A549 (cell line): ENCODE measurements around the gene SLIT3. TPM values are rescaled to one million over a fixed set of nuclear protein-coding genes. Genes with fewer than 3 reads are reported as not detected.

ENCODE experiments used
- ATAC-seq, 2 experiments: fragments of 200-7000 bp in 1 of 2; fragments of >200 bp in 1 of 2; cut with Nextera tagmentation in 1 of 2; cut with Tn5 transposase in 1 of 2; 3 replicates each; pipeline versions ENCODE4 v1.8.0 to v1.9.1; 2018 to 2020; ENCODE audit warnings: mild to moderate bottlenecking in 1 of 2, moderate library complexity in 1 of 2
- CTCF ChIA-PET: fragments of 300-600 bp; sonication (Branson Sonifier 250); formaldehyde crosslinking; extraction: SDS; loops from one replicate; lab custom pipeline; 2021; ENCODE audit warnings: antibody characterized with exemption, inconsistent platforms; lab: Yijun Ruan, JAX
- POLR2A ChIA-PET: fragments of 350-600 bp; formaldehyde crosslinking; extraction: SDS; loops from one replicate; lab custom pipeline; 2021; ENCODE audit warnings: antibody characterized with exemption, inconsistent platforms; lab: Yijun Ruan, JAX
- DNase-seq, 2 experiments: peaks; one replicate each; pipeline versions ENCODE4 v3.0.0 to v3.0.0-alpha.2; 2011 to 2016; ENCODE audit warnings: low read depth in 1 of 2, low spot score in 1 of 2
- FAIRE-seq: peaks from 2 replicates; lab custom pipeline; 2011; peaks lifted over from hg19 to GRCh38; lab: Jason Lieb, UNC
- H3K27ac ChIP-seq, 2 experiments: fragments of >200 bp; sonication (Bioruptor Twin); formaldehyde crosslinking; 3 replicates each; pipeline ENCODE4 v1.5.1; 2016 to 2017
- H3K4me1 ChIP-seq: fragments of >200 bp; sonication (Bioruptor Twin); formaldehyde crosslinking; 3 replicates; pipeline ENCODE4 v1.6.1; 2016
- H3K4me2 ChIP-seq: fragments of >200 bp; sonication (Bioruptor Twin); formaldehyde crosslinking; 3 replicates; pipeline ENCODE4 v1.6.1; 2016
- H3K4me3 ChIP-seq: fragments of >200 bp; sonication (Bioruptor Twin); formaldehyde crosslinking; 3 replicates; pipeline ENCODE4 v1.5.1; 2016
- H3K9me3 ChIP-seq: fragments of >200 bp; sonication (Bioruptor Twin); formaldehyde crosslinking; 3 replicates; pipeline ENCODE4 v1.6.1; 2016
- BHLHE40 ChIP-seq: IDR thresholded peaks from 2 replicates; pipeline ENCODE4 v1.6.1; 2012; ENCODE audit warnings: low read depth, low read length, inconsistent platforms
- CHD2 ChIP-seq: fragments of 150-350 bp; IDR thresholded peaks from 2 replicates; pipeline ENCODE4 v1.6.1; 2014; ENCODE audit warnings: low read length; ENCODE audit not compliant: partially characterized antibody
- CTCF ChIP-seq: fragments of >200 bp; sonication (Bioruptor Twin); formaldehyde crosslinking; IDR thresholded peaks from 3 replicates; pipeline ENCODE4 v1.5.1; 2016
- E2F6 ChIP-seq: IDR thresholded peaks from 2 replicates; pipeline ENCODE4 v1.6.1; 2012; ENCODE audit warnings: low read depth, borderline replicate concordance
- EHF ChIP-seq: fragments of 250-450 bp; sonication (Bioruptor Pico); IDR thresholded peaks from 2 replicates; pipeline ENCODE4 v1.5.0; 2020; ENCODE audit warnings: mild to moderate bottlenecking
- EP300 ChIP-seq, 2 experiments: fragments of >200 bp; sonication (Bioruptor Twin); formaldehyde crosslinking; IDR thresholded peaks; 2 replicates in 1 of 2; 3 replicates in 1 of 2; pipeline ENCODE4 v1.6.1; 2016 to 2017
- ESRRA ChIP-seq: fragments of 150-350 bp; IDR thresholded peaks from 2 replicates; pipeline ENCODE4 v1.6.1; 2014; ENCODE audit warnings: mild to moderate bottlenecking, low read length, borderline replicate concordance
- FOSL2 ChIP-seq, 2 experiments: fragments of 450-650 bp in 1 of 2; fragments of >200 bp in 1 of 2; sonication (Bioruptor Twin) in 1 of 2; formaldehyde crosslinking; IDR thresholded peaks; 2 replicates each; pipeline versions ENCODE4 v1.5.0 to v1.6.1; 2016 to 2020; ENCODE audit warnings: mild to moderate bottlenecking in 1 of 2, moderate library complexity in 1 of 2
- GATA3 ChIP-seq: IDR thresholded peaks from 2 replicates; pipeline ENCODE4 v1.6.1; 2012; ENCODE audit warnings: borderline replicate concordance
- HEYL ChIP-seq: fragments of 250-450 bp; sonication (Bioruptor Pico); IDR thresholded peaks from 2 replicates; pipeline ENCODE4 v1.8.0; 2021; ENCODE audit warnings: mild to moderate bottlenecking, moderate library complexity
- HMGXB4 ChIP-seq: fragments of 250-450 bp; sonication (Bioruptor Pico); IDR thresholded peaks from 2 replicates; pipeline ENCODE4 v1.5.0; 2021; ENCODE audit warnings: mild to moderate bottlenecking, moderate library complexity, borderline replicate concordance
- HOXA7 ChIP-seq: fragments of 250-450 bp; sonication (Bioruptor Pico); IDR thresholded peaks from 2 replicates; pipeline ENCODE4 v1.5.0; 2020; ENCODE audit warnings: mild to moderate bottlenecking, moderate library complexity
- HOXB13 ChIP-seq: fragments of 250-450 bp; sonication (Bioruptor Pico); IDR thresholded peaks from 2 replicates; pipeline ENCODE4 v1.5.0; 2020; ENCODE audit warnings: low read depth, mild to moderate bottlenecking, moderate library complexity
- JUN ChIP-seq, 2 experiments: fragments of >200 bp; sonication (Bioruptor Twin); formaldehyde crosslinking; IDR thresholded peaks; 2 replicates in 1 of 2; 3 replicates in 1 of 2; pipeline ENCODE4 v1.6.1; 2016 to 2017
- KDM1A ChIP-seq: fragments of 200-600 bp; sonication (generic); IDR thresholded peaks from 2 replicates; pipeline ENCODE4 v1.6.1; 2016; ENCODE audit warnings: low read depth, mild to moderate bottlenecking
- MAFK ChIP-seq: fragments of 450-650 bp; IDR thresholded peaks from 2 replicates; pipeline ENCODE4 v1.6.1; 2014; ENCODE audit not compliant: partially characterized antibody
- MAZ ChIP-seq: fragments of 150-350 bp; IDR thresholded peaks from 2 replicates; pipeline ENCODE4 v1.6.1; 2014; ENCODE audit warnings: antibody characterized with exemption, low read depth, low read length, borderline replicate concordance
- MYC ChIP-seq: IDR thresholded peaks from 2 replicates; pipeline ENCODE4 v1.6.1; 2012; ENCODE audit warnings: mild to moderate bottlenecking, inconsistent platforms, low read length, improper control_type of control experiment, borderline replicate concordance
- NFE2L2 ChIP-seq: fragments of 150-350 bp; conservative IDR thresholded peaks from 2 replicates; pipeline ENCODE4 v1.6.1; 2014; ENCODE audit warnings: low read length
- NPAS2 ChIP-seq: fragments of 250-450 bp; sonication (Bioruptor Pico); IDR thresholded peaks from 2 replicates; pipeline ENCODE4 v1.8.0; 2022; ENCODE audit warnings: mild to moderate bottlenecking, moderate library complexity, borderline replicate concordance
- PHF8 ChIP-seq: fragments of 200-600 bp; sonication (generic); IDR thresholded peaks from 2 replicates; pipeline ENCODE4 v1.6.1; 2016; ENCODE audit warnings: low read depth, mild to moderate bottlenecking, antibody characterized with exemption, moderate library complexity, borderline replicate concordance
- POLR2A ChIP-seq: IDR thresholded peaks from 2 replicates; pipeline ENCODE4 v1.6.1; 2012; ENCODE audit warnings: mild to moderate bottlenecking, low read length
- POLR2AphosphoS2 ChIP-seq: conservative IDR thresholded peaks from 2 replicates; pipeline ENCODE4 v1.6.1; 2012; ENCODE audit warnings: low read length, improper control_type of control experiment, inconsistent platforms
- SREBF2 ChIP-seq: fragments of 450-650 bp; IDR thresholded peaks from 2 replicates; pipeline ENCODE4 v1.6.1; 2014; ENCODE audit warnings: mild to moderate bottlenecking, moderate library complexity
- TFCP2L1 ChIP-seq: fragments of 250-450 bp; sonication (Bioruptor Pico); IDR thresholded peaks from 2 replicates; pipeline ENCODE4 v1.5.0; 2021; ENCODE audit warnings: mild to moderate bottlenecking
- TP53 ChIP-seq: fragments of 250-450 bp; sonication (Bioruptor Pico); IDR thresholded peaks from 2 replicates; pipeline ENCODE4 v1.5.0; 2021; ENCODE audit warnings: mild to moderate bottlenecking, moderate library complexity
- ZC3H11A ChIP-seq: fragments of 450-650 bp; IDR thresholded peaks from 2 replicates; pipeline ENCODE4 v1.6.1; 2014; ENCODE audit warnings: antibody characterized with exemption, mild to moderate bottlenecking
- ZFP36 ChIP-seq: fragments of 450-650 bp; IDR thresholded peaks from 2 replicates; pipeline ENCODE4 v1.6.1; 2014; ENCODE audit warnings: borderline replicate concordance; ENCODE audit not compliant: partially characterized antibody
- ZNF302 ChIP-seq: fragments of 250-450 bp; sonication (Bioruptor Pico); IDR thresholded peaks from 2 replicates; pipeline ENCODE4 v1.9.0; 2021; ENCODE audit warnings: inconsistent platforms, mild to moderate bottlenecking, moderate library complexity
- WGBS: methylation state at CpG from one replicate; pipeline ENCODE4 v1.1.6; 2017; ENCODE audit errors: missing lambda C conversion rate; 5-methylcytosine and 5-hydroxymethylcytosine counted together
- polyA plus RNA-seq, 4 experiments: library from polyadenylated mRNA; depleted of rRNA in 3 of 4; stranded (reverse); fragments of >200 nt; fragmentation: RNase III in 1 of 4; extraction: RNeasy Plus Mini Kit Qiagen cat#74134 plus additional on column Dnase treatment in 1 of 4; gene quantifications; 2 replicates in 3 of 4; 3 replicates in 1 of 4; pipeline ENCODE4 v1.2.3, GENCODE V29; 2011 to 2017
- TF ChIP-seq, protein P1 (sequence below): fragments of >200 bp; sonication (Bioruptor Twin); formaldehyde crosslinking; IDR thresholded peaks from 2 replicates; pipeline ENCODE4 v1.6.1; 2016
- TF ChIP-seq, protein P2 (sequence below): fragments of 150-350 bp; IDR thresholded peaks from 2 replicates; pipeline ENCODE4 v1.6.1; 2014; ENCODE audit warnings: low read depth, mild to moderate bottlenecking, low read length

SLIT3 gene
- polyA plus RNA-seq, 2 of the 4 experiments (the other 2 are of a cell fraction) = 12.7 to 22.9 TPM

DNA sequence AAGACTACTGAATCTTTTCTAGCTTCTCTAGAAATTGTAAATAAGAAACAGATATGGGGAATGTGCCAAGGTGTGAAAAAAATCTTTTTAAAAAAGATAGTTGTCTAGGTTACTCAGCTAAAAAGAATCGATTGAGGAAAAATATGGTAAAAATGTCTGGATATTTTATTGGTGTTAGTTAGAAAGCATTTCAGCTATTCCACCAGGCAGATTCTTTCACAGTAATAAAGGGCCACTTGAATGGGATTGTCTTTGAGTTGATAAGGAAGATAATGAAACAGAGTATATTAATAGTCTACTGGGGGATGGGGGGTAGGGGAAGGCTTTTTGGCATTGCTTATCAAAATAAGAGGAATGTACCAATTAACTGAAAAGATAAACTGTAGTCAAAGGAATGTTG lies 51.9 kb downstream of the SLIT3 start:
- Histone ChIP-seq H3K4me1 (no peaks in the 10 kb centered on the region), H3K9me3 (no peaks in the 10 kb centered on the region), H3K4me3 (no peak overlapping the region), H3K4me2 (no peak overlapping the region), H3K27ac (no peak overlapping the region)
- POLR2A ChIA-PET = no interaction called here
- CTCF ChIA-PET = interaction anchor here (0.6 kb wide), 1 partner anchor 328 kb away, joined by 3 read pairs; no protein-coding TSS in a partner anchor
- TF ChIP-seq POLR2AphosphoS2 (no peak), POLR2A (no peak), CHD2 (no peak), SREBF2 (no peak), HOXB13 (CRISPR knock-in tag) (no peak), PHF8 (no peak), ESRRA (no peak), GATA3 (no peak), FOSL2 (IDR thresholded peaks at IDR 0.05) (no peak), FOSL2 (CRISPR knock-in tag; IDR thresholded peaks at IDR 0.05) (no peak), TP53 (no peak), TFCP2L1 (CRISPR knock-in tag) (no peak), HEYL (CRISPR knock-in tag) (no peak), HOXA7 (CRISPR knock-in tag) (no peak), E2F6 (no peak), EHF (no peak), ZFP36 (no peak), HMGXB4 (no peak), NFE2L2 (no peak), ZC3H11A (no peak)
- TF ChIP-seq, protein P1, sequence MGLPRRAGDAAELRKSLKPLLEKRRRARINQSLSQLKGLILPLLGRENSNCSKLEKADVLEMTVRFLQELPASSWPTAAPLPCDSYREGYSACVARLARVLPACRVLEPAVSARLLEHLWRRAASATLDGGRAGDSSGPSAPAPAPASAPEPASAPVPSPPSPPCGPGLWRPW = no peak
- WGBS = 63% methylated on average over 1 of the region's 1 CpG
- DNase-seq (no peak), FAIRE-seq (no peak), ATAC-seq (no peak)

GRCh38 chr5:169248550-169248949 lies 52.4 kb downstream of the SLIT3 start:
- Histone ChIP-seq H3K4me2 (no peak overlapping the region), H3K4me3 (no peak overlapping the region), H3K4me1 (no peaks in the 10 kb centered on the region), H3K27ac (no peak overlapping the region), H3K9me3 (no peaks in the 10 kb centered on the region)
- FAIRE-seq (no peak), ATAC-seq (no peak), DNase-seq (no peak)
- ChIA-PET POLR2A (no interaction called here), CTCF (interaction anchor here (0.6 to 1.7 kb wide), 3 partner anchors 18 to 328 kb away, joined by 3 read pairs; no protein-coding TSS in a partner anchor)
- WGBS = 92% methylated on average over 3 of the region's 3 CpGs
- TF ChIP-seq GATA3 (no peak), HOXB13 (CRISPR knock-in tag) (no peak), CTCF (no peak), TFCP2L1 (CRISPR knock-in tag) (no peak), MAZ (no peak), NPAS2 (CRISPR knock-in tag) (no peak), MAFK (no peak), MYC (no peak), POLR2A (no peak), KDM1A (no peak), EP300 (IDR thresholded peaks at IDR 0.05) (no peak), SREBF2 (no peak), ZNF302 (CRISPR knock-in tag) (no peak), JUN (IDR thresholded peaks at IDR 0.05) (no peak), BHLHE40 (no peak)
- TF ChIP-seq, protein P2, sequence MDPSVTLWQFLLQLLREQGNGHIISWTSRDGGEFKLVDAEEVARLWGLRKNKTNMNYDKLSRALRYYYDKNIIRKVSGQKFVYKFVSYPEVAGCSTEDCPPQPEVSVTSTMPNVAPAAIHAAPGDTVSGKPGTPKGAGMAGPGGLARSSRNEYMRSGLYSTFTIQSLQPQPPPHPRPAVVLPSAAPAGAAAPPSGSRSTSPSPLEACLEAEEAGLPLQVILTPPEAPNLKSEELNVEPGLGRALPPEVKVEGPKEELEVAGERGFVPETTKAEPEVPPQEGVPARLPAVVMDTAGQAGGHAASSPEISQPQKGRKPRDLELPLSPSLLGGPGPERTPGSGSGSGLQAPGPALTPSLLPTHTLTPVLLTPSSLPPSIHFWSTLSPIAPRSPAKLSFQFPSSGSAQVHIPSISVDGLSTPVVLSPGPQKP = no peak
